ENCODE measurements around the gene FNBP1. TPM values are rescaled to one million over a fixed set of nuclear protein-coding genes. Genes with fewer than 3 reads are reported as not detected.

Gene FNBP1
- total and polyA plus RNA-seq, 2 experiments from 2014 or later, result 26.6 to 28.8 TPM

- TF ChIP-seq CREB1 (CRISPR knock-in tag; IDR thresholded peaks at IDR 0.05; ENCODE audit: low read depth), result no peak
- TF ChIP-seq POLR2AphosphoS5 (IDR thresholded peaks at IDR 0.05; ENCODE audit: low read depth), result no peak
- TF ChIP-seq, protein P1, sequence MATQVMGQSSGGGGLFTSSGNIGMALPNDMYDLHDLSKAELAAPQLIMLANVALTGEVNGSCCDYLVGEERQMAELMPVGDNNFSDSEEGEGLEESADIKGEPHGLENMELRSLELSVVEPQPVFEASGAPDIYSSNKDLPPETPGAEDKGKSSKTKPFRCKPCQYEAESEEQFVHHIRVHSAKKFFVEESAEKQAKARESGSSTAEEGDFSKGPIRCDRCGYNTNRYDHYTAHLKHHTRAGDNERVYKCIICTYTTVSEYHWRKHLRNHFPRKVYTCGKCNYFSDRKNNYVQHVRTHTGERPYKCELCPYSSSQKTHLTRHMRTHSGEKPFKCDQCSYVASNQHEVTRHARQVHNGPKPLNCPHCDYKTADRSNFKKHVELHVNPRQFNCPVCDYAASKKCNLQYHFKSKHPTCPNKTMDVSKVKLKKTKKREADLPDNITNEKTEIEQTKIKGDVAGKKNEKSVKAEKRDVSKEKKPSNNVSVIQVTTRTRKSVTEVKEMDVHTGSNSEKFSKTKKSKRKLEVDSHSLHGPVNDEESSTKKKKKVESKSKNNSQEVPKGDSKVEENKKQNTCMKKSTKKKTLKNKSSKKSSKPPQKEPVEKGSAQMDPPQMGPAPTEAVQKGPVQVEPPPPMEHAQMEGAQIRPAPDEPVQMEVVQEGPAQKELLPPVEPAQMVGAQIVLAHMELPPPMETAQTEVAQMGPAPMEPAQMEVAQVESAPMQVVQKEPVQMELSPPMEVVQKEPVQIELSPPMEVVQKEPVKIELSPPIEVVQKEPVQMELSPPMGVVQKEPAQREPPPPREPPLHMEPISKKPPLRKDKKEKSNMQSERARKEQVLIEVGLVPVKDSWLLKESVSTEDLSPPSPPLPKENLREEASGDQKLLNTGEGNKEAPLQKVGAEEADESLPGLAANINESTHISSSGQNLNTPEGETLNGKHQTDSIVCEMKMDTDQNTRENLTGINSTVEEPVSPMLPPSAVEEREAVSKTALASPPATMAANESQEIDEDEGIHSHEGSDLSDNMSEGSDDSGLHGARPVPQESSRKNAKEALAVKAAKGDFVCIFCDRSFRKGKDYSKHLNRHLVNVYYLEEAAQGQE (IDR thresholded peaks at IDR 0.05; ENCODE audit: unreplicated experiment), result no peak
- TF ChIP-seq ZNF114 (CRISPR knock-in tag; IDR thresholded peaks at IDR 0.05), result no peak
- TF ChIP-seq ZNF331 (CRISPR knock-in tag; IDR thresholded peaks at IDR 0.05; ENCODE audit: low read depth), result no peak
- TF ChIP-seq ETS1 (IDR thresholded peaks at IDR 0.05), result no peak
- TF ChIP-seq, protein P2, sequence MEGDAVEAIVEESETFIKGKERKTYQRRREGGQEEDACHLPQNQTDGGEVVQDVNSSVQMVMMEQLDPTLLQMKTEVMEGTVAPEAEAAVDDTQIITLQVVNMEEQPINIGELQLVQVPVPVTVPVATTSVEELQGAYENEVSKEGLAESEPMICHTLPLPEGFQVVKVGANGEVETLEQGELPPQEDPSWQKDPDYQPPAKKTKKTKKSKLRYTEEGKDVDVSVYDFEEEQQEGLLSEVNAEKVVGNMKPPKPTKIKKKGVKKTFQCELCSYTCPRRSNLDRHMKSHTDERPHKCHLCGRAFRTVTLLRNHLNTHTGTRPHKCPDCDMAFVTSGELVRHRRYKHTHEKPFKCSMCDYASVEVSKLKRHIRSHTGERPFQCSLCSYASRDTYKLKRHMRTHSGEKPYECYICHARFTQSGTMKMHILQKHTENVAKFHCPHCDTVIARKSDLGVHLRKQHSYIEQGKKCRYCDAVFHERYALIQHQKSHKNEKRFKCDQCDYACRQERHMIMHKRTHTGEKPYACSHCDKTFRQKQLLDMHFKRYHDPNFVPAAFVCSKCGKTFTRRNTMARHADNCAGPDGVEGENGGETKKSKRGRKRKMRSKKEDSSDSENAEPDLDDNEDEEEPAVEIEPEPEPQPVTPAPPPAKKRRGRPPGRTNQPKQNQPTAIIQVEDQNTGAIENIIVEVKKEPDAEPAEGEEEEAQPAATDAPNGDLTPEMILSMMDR (conservative IDR thresholded peaks at IDR 0.05; ENCODE audit: low read depth in 2 of 2), result no peak
- TF ChIP-seq STAT1 (IDR thresholded peaks at IDR 0.05; ENCODE audit: unreplicated experiment), result no peak
- no peak for TF ChIP-seq NANOG (IDR thresholded peaks at IDR 0.05; ENCODE audit: borderline replicate concordance)
- no peak for TF ChIP-seq EZH2 (IDR thresholded peaks at IDR 0.05; ENCODE audit: low read depth, unreplicated experiment)
These were observed 10.1 kb upstream of the FNBP1 start (continued) for GRCh38 chr9:130053109-130053503.

DNA sequence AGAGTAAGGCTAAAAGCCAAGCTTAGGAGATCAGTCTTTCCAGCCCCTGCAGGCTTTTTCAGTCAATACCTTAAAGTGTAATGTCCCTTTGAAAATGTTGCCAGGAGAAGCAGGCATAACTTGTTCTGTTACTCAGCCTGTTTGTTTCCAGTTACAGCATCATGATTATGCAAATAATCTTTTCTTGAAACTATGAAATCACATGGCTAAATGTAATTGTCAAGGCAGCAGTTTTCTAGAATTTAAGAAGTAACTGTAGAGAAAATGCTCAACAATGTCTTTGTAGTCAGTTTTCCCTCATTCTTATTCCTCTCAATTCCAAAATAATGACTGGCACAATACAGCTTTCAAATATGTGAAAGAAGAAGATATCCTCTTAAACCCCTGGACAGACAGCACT lies 8.9 kb upstream of the FNBP1 start:
- H3K36me3 ChIP-seq (ENCODE audit: insufficient read depth), result no peaks in the 10 kb centered on the region
- H3K4me3 ChIP-seq, result no peak overlapping the region
- DNase-seq (ENCODE audit: low spot score) (no peak), ATAC-seq (no peak)
- H3K27me3 ChIP-seq (ENCODE audit: insufficient read depth), result no peaks in the 10 kb centered on the region
- no peak overlapping the region for H3K4me2 ChIP-seq
- H3K9me2 ChIP-seq (ENCODE audit: insufficient read depth), result no peaks in the 10 kb centered on the region
- Mint-ChIP-seq H3K4me3 (peak overlapping the region; percentile 42; the same call in 1 of the 3 replicates), H3K9me3 (no peaks in the 10 kb centered on the region), H3K4me1 (peaks cover 14% of the 10 kb centered on the region), H3K27ac (no peak overlapping the region), H3K36me3 (ENCODE audit: low read depth) (no peaks in the 10 kb centered on the region; the same call in 2 of the 3 replicates), H3K27me3 (ENCODE audit: insufficient read depth, low read depth, poor library complexity) (peaks cover 3% of the 10 kb centered on the region)
- H3K4me1 ChIP-seq (ENCODE audit: insufficient read depth), result peaks cover 32% of the 10 kb centered on the region; the same call in 1 of the 2 replicates
- no peak overlapping the region for H3K27ac ChIP-seq (ENCODE audit: low read depth)
- 0 out of 2 replicates have a peak, but pooled peaks cover 3% of the 10 kb centered on the region for H3F3A ChIP-seq (replicated peaks; ENCODE audit: low read depth)
- H4K20me1 ChIP-seq (replicated peaks; ENCODE audit: insufficient read depth), result no peaks in the 10 kb centered on the region
- H3K79me2 ChIP-seq (replicated peaks; ENCODE audit: insufficient read depth), result peaks cover 40% of the 10 kb centered on the region
- no peak overlapping the region for H2AFZ ChIP-seq
- TF ChIP-seq, protein P1 (IDR thresholded peaks at IDR 0.05; ENCODE audit: unreplicated experiment), result no peak
- TF ChIP-seq EZH2 (IDR thresholded peaks at IDR 0.05; ENCODE audit: low read depth, unreplicated experiment) (no peak), STAT1 (IDR thresholded peaks at IDR 0.05; ENCODE audit: unreplicated experiment) (no peak), EZH2phosphoT487 (IDR thresholded peaks at IDR 0.05; ENCODE audit: unreplicated experiment) (no peak), POLR2AphosphoS5 (IDR thresholded peaks at IDR 0.05; ENCODE audit: low read depth) (no peak), ZNF114 (CRISPR knock-in tag; IDR thresholded peaks at IDR 0.05) (no peak), ETS1 (IDR thresholded peaks at IDR 0.05) (no peak)
- TF ChIP-seq, protein P2 (conservative IDR thresholded peaks at IDR 0.05; ENCODE audit: low read depth in 2 of 2), result no peak
